Panc1 (cell line): ENCODE measurements around the gene ESRRB.

Source experiments
- POLR2AphosphoS5 ChIP-seq: IDR thresholded peaks from 2 replicates; pipeline ENCODE4 v1.6.1; 2012; ENCODE audit warnings: mild to moderate bottlenecking, low read depth, low read length, moderate library complexity
- SIN3A ChIP-seq: IDR thresholded peaks from 2 replicates; pipeline ENCODE4 v1.6.1; 2012; ENCODE audit warnings: low read depth, mild to moderate bottlenecking, low read length, moderate library complexity, borderline replicate concordance; ENCODE audit not compliant: insufficient read depth
- TCF7L2 ChIP-seq: IDR thresholded peaks from 2 replicates; pipeline ENCODE4 v1.6.1; 2011; ENCODE audit warnings: mild to moderate bottlenecking, low read depth, low read length, inconsistent platforms
- TF ChIP-seq, protein P1 (sequence below): fragments of 450-650 bp; IDR thresholded peaks from 2 replicates; pipeline ENCODE4 v1.5.1; 2017; ENCODE audit warnings: mild to moderate bottlenecking
- TF ChIP-seq, protein P2 (sequence below), 2 experiments: IDR thresholded peaks; 2 replicates each; pipeline ENCODE4 v1.6.1; 2011 to 2012; ENCODE audit warnings: low read depth in 2 of 2, control low read depth in 1 of 2, low read length in 1 of 2, mild to moderate bottlenecking in 1 of 2, moderate library complexity in 1 of 2; ENCODE audit not compliant: insufficient read depth in 1 of 2

DNA sequence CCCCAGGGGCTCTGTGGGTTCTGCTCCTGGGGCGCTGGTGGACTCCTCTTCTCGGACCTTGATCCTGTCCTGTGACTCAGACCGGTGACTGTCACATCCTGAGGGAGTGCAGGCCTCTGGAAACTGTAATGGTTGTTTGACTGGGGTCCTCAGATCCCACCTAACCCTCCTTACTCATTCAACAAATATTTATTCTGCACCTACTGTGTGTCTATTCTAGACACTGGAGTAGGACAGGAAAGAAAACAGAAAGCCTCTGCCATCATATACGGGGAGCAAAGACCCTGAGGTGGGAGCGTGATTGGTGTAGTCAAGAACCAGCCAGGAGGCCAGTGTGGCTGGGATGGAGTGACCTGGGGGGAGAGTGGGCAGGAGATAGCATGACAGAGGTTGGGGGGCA lies 47.6 kb downstream of the ESRRB start:
- TF ChIP-seq, protein P1, sequence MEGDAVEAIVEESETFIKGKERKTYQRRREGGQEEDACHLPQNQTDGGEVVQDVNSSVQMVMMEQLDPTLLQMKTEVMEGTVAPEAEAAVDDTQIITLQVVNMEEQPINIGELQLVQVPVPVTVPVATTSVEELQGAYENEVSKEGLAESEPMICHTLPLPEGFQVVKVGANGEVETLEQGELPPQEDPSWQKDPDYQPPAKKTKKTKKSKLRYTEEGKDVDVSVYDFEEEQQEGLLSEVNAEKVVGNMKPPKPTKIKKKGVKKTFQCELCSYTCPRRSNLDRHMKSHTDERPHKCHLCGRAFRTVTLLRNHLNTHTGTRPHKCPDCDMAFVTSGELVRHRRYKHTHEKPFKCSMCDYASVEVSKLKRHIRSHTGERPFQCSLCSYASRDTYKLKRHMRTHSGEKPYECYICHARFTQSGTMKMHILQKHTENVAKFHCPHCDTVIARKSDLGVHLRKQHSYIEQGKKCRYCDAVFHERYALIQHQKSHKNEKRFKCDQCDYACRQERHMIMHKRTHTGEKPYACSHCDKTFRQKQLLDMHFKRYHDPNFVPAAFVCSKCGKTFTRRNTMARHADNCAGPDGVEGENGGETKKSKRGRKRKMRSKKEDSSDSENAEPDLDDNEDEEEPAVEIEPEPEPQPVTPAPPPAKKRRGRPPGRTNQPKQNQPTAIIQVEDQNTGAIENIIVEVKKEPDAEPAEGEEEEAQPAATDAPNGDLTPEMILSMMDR, result no peak
- TF ChIP-seq, protein P2, sequence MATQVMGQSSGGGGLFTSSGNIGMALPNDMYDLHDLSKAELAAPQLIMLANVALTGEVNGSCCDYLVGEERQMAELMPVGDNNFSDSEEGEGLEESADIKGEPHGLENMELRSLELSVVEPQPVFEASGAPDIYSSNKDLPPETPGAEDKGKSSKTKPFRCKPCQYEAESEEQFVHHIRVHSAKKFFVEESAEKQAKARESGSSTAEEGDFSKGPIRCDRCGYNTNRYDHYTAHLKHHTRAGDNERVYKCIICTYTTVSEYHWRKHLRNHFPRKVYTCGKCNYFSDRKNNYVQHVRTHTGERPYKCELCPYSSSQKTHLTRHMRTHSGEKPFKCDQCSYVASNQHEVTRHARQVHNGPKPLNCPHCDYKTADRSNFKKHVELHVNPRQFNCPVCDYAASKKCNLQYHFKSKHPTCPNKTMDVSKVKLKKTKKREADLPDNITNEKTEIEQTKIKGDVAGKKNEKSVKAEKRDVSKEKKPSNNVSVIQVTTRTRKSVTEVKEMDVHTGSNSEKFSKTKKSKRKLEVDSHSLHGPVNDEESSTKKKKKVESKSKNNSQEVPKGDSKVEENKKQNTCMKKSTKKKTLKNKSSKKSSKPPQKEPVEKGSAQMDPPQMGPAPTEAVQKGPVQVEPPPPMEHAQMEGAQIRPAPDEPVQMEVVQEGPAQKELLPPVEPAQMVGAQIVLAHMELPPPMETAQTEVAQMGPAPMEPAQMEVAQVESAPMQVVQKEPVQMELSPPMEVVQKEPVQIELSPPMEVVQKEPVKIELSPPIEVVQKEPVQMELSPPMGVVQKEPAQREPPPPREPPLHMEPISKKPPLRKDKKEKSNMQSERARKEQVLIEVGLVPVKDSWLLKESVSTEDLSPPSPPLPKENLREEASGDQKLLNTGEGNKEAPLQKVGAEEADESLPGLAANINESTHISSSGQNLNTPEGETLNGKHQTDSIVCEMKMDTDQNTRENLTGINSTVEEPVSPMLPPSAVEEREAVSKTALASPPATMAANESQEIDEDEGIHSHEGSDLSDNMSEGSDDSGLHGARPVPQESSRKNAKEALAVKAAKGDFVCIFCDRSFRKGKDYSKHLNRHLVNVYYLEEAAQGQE (IDR thresholded peaks at IDR 0.05; ENCODE audit: insufficient read depth in 1 of 2, low read depth in 2 of 2, low read length in 1 of 2), result no peak
- TF ChIP-seq SIN3A (no peak), POLR2AphosphoS5 (no peak), TCF7L2 (no peak)
